PFSK-1 (cell line): Measurements from ENCODE around the gene ARF5.

Experiments used
- POLR2AphosphoS5 ChIP-seq: IDR thresholded peaks from 2 replicates; pipeline ENCODE4 v1.6.1; 2012; ENCODE audit warnings: low read depth, mild to moderate bottlenecking, control low read depth, low read length, moderate library complexity
- REST ChIP-seq, 2 experiments: IDR thresholded peaks; 2 replicates each; pipeline versions ENCODE4 v1.6.1 to v1.8.0; 2011 to 2012; ENCODE audit warnings: low read depth in 2 of 2, low read length in 2 of 2, control low read depth in 1 of 2, inconsistent platforms in 1 of 2, mild to moderate bottlenecking in 1 of 2, moderate library complexity in 1 of 2; ENCODE audit not compliant: insufficient read depth in 1 of 2
- SIN3A ChIP-seq: IDR thresholded peaks from 2 replicates; pipeline ENCODE4 v1.6.1; 2012; ENCODE audit warnings: mild to moderate bottlenecking, low read length, moderate library complexity, borderline replicate concordance; ENCODE audit not compliant: insufficient read depth
- TAF1 ChIP-seq: IDR thresholded peaks from 2 replicates; pipeline ENCODE4 v1.6.1; 2012; ENCODE audit warnings: low read length, control low read depth, borderline replicate concordance; ENCODE audit not compliant: insufficient read depth

- TF ChIP-seq POLR2AphosphoS5 (no peak), REST (IDR thresholded peaks at IDR 0.05; ENCODE audit: insufficient read depth in 1 of 2, low read depth in 2 of 2, low read length in 2 of 2) (no peak), SIN3A (no peak), TAF1 (no peak)
These were observed 16.3 kb upstream of the ARF5 start for GRCh38 chr7:127571741-127572505.
